Gastrocnemius medialis (tissue), 4 donors: ENCODE data around the gene PSTPIP2.

Source experiments
- CTCF ChIP-seq, 5 experiments: fragments of 450-650 bp in 3 of 5; fragments of 200-600 bp in 2 of 5; sonication (generic) in 2 of 5; IDR thresholded peaks in 4 of 5; conservative IDR thresholded peaks in 1 of 5; 1 replicate in 4 of 5; 2 replicates in 1 of 5; pipeline ENCODE4 v1.5.1; 2016 to 2019; ENCODE audit warnings: antibody characterized with exemption in 5 of 5, mild to moderate bottlenecking in 3 of 5, moderate library complexity in 3 of 5
- POLR2A ChIP-seq, 2 donors: fragments of 450-650 bp; IDR thresholded peaks; one replicate each; pipeline ENCODE4 v1.6.1; 2017; ENCODE audit warnings: antibody characterized with exemption in 2 of 2, mild to moderate bottlenecking in 2 of 2, moderate library complexity in 2 of 2

DNA sequence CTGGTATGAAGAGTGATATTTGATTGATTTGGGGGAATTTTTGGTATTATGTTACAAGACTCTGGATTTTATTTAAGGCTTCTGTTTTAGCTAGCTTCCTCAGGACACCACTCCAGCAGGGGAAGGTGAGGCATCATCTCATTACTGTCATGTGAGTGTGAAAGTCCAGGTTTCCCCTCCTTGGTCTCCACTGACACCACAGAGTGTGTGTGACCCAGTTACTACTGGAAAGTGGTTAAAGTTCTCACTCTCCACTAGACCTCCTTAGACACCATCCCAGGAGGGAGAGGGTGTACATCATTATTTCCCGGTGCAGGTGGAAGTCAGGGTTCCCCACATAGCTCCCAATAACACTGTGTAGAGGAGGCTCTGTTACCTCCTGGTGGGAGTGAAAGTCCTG, 69.1 kb downstream of the PSTPIP2 start:
- TF ChIP-seq CTCF (IDR thresholded peaks at IDR 0.05 in 4 of 5, conservative IDR thresholded peaks at IDR 0.05 in 1 of 5) (no peak), POLR2A (IDR thresholded peaks at IDR 0.05) (no peak)
